ENCODE data around the gene PSORS1C2. TPM values are rescaled to one million over a fixed set of nuclear protein-coding genes. Genes with fewer than 3 reads are reported as not detected.

PSORS1C2 gene
- total RNA-seq, 1 experiment from 2014 or later = 0.33 TPM

DNA sequence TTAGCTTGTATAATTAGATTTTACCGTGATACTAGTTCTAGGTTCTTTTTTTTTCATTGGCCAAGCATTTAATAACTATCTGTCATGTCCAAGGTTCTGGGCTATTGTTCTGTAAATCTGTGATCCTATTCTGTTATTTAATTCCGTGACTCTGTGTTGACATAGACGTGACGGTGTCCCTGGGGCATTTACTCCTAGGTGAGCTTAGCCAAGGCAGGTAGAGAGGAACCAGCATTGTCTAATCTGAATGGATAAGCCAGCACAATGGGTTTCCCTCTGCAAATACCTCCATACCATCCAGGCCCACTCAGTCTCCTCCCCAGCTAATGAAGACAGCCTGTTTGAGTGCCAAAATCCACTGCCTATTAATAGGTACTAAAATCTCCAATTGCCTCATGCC, 9.7 kb downstream of the PSORS1C2 start:
- H4K8ac ChIP-seq (replicated peaks; ENCODE audit: insufficient read length, low read depth, low read length) = no peak overlapping the region
- H3K23ac ChIP-seq (ENCODE audit: insufficient read length, low read depth, low read length) = no peak overlapping the region
- no peaks in the 10 kb centered on the region for H3K79me1 ChIP-seq (ENCODE audit: insufficient read depth, low read depth, low read length, poor library complexity, severe bottlenecking)
- Mint-ChIP-seq H3K9me3 (no peaks in the 10 kb centered on the region; a peak in 1 of 5 replicates), H3K4me1 (peaks cover 38 to 44% of the 10 kb centered on the region in 2 experiments), H3K27me3 (ENCODE audit: low read depth) (peaks cover 8% of the 10 kb centered on the region), H3K27ac (no peak overlapping the region; a peak in 1 of 7 replicates), H3K36me3 (ENCODE audit: insufficient read depth in 1 of 3, low read depth in 3 of 3) (no peaks in the 10 kb centered on the region), H3K4me3 (no peak overlapping the region)
- H2AK5ac ChIP-seq (ENCODE audit: insufficient read length, low read length) = no peak overlapping the region
- no peaks in the 10 kb centered on the region for H3K79me2 ChIP-seq (ENCODE audit: insufficient read depth, low read length)
- H2BK20ac ChIP-seq (ENCODE audit: low read depth, low read length, poor library complexity, severe bottlenecking) = no peak overlapping the region
- H2BK15ac ChIP-seq (ENCODE audit: low read depth, low read length) = no peak overlapping the region
- no peak overlapping the region for H2BK12ac ChIP-seq (ENCODE audit: insufficient read length, low read depth, low read length)
- WGBS (ENCODE audit: extremely low coverage, insufficient read length, low lambda C conversion rate) = no CpG with 5 or more reads among the region's 4 CpGs
- no peaks in the 10 kb centered on the region for H3K9me3 ChIP-seq (ENCODE audit: control insufficient read depth, low read depth, low read length)
- no peak overlapping the region for H3K14ac ChIP-seq (ENCODE audit: insufficient read depth, low read length)
- H3K4me1 ChIP-seq (ENCODE audit: insufficient read depth, low read length) = no peaks in the 10 kb centered on the region
- H2AFZ ChIP-seq (ENCODE audit: low read length) = no peak overlapping the region
- no peak overlapping the region for H3K4me2 ChIP-seq (ENCODE audit: insufficient read depth, insufficient read length, low read length)
- TF ChIP-seq, protein P1, sequence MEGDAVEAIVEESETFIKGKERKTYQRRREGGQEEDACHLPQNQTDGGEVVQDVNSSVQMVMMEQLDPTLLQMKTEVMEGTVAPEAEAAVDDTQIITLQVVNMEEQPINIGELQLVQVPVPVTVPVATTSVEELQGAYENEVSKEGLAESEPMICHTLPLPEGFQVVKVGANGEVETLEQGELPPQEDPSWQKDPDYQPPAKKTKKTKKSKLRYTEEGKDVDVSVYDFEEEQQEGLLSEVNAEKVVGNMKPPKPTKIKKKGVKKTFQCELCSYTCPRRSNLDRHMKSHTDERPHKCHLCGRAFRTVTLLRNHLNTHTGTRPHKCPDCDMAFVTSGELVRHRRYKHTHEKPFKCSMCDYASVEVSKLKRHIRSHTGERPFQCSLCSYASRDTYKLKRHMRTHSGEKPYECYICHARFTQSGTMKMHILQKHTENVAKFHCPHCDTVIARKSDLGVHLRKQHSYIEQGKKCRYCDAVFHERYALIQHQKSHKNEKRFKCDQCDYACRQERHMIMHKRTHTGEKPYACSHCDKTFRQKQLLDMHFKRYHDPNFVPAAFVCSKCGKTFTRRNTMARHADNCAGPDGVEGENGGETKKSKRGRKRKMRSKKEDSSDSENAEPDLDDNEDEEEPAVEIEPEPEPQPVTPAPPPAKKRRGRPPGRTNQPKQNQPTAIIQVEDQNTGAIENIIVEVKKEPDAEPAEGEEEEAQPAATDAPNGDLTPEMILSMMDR (conservative IDR thresholded peaks at IDR 0.05) = no peak
- H3K9ac ChIP-seq (ENCODE audit: extremely low read depth, insufficient read length, low read length) = no peak overlapping the region
- H3K18ac ChIP-seq (ENCODE audit: insufficient read length, low read depth, low read length) = no peak overlapping the region
- H3T11ph ChIP-seq (ENCODE audit: low read length) = no peak overlapping the region
- no peak overlapping the region for H2BK120ac ChIP-seq (ENCODE audit: low read depth, low read length, poor library complexity, severe bottlenecking)
- H4K5ac ChIP-seq (ENCODE audit: insufficient read length, low read depth, low read length) = no peak overlapping the region
- DNase-seq = no peak
- H3K27ac ChIP-seq (ENCODE audit: insufficient read length, low read depth, low read length) = no peak overlapping the region
- no peaks in the 10 kb centered on the region for H3K23me2 ChIP-seq (ENCODE audit: insufficient read length, low read depth, low read length, poor library complexity, severe bottlenecking)
- H3K4ac ChIP-seq (ENCODE audit: low read depth, low read length) = no peak overlapping the region
- no peaks in the 10 kb centered on the region for H3K27me3 ChIP-seq (ENCODE audit: insufficient read depth, low read length)
- no peak overlapping the region for H3K56ac ChIP-seq (ENCODE audit: insufficient read length, low read depth, low read length)
- no peak overlapping the region for H2BK5ac ChIP-seq (ENCODE audit: insufficient read length, low read length)
- no peaks in the 10 kb centered on the region for H4K20me1 ChIP-seq (ENCODE audit: control insufficient read depth, insufficient read depth, insufficient read length)
- H4K91ac ChIP-seq (ENCODE audit: insufficient read length, low read depth, low read length) = no peak overlapping the region
